GM13977 (cell line): ENCODE data around the gene C20orf96.
A peak's percentile ranks its signal among the peaks of the same experiment; 100 is the strongest.

Experiments
- DNase-seq: peaks from one replicate; pipeline ENCODE4 v3.0.0; 2012; ENCODE audit warnings: low spot score
- in situ Hi-C: fragments of 300-500 bp; cut with MboI; formaldehyde crosslinking; loops from one replicate; pipeline ENCODE4 v1.12.0; 2022; ENCODE audit warnings: low sequenced_read_pairs, low pct_unique_long_range_greater_than_20kb, mixed read lengths, inconsistent platforms; ENCODE audit not compliant: unreplicated experiment
- TF ChIP-seq, protein P1 (sequence below): IDR thresholded peaks from 2 replicates; pipeline ENCODE4 v1.5.1; 2012; ENCODE audit warnings: mild to moderate bottlenecking, control low read depth; ENCODE audit not compliant: insufficient read depth; ENCODE audit errors: extremely low read depth, missing control alignments

Gene C20orf96

DNA sequence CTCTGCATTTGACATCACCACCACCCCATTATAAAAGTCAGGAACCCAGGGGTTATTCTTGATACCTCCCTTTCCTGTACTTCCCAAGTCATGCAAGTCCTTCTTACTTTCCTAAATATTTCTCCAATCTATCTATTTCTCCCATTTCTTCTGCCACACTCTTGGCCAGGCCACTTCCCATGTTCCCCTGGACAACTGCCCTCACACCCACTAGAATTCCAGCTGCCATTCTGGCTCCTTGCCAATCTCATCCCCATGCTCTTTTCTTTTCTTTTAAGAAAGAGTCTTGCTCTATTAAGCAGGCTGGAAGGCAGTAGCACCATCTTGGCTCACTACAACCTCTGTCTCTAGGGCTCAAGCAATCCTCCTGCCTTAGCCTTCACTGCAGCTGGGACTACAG, 17.8 kb downstream of the C20orf96 start:
- TF ChIP-seq, protein P1, sequence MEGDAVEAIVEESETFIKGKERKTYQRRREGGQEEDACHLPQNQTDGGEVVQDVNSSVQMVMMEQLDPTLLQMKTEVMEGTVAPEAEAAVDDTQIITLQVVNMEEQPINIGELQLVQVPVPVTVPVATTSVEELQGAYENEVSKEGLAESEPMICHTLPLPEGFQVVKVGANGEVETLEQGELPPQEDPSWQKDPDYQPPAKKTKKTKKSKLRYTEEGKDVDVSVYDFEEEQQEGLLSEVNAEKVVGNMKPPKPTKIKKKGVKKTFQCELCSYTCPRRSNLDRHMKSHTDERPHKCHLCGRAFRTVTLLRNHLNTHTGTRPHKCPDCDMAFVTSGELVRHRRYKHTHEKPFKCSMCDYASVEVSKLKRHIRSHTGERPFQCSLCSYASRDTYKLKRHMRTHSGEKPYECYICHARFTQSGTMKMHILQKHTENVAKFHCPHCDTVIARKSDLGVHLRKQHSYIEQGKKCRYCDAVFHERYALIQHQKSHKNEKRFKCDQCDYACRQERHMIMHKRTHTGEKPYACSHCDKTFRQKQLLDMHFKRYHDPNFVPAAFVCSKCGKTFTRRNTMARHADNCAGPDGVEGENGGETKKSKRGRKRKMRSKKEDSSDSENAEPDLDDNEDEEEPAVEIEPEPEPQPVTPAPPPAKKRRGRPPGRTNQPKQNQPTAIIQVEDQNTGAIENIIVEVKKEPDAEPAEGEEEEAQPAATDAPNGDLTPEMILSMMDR: no peak
- in situ Hi-C loops: no loop called here

DNA sequence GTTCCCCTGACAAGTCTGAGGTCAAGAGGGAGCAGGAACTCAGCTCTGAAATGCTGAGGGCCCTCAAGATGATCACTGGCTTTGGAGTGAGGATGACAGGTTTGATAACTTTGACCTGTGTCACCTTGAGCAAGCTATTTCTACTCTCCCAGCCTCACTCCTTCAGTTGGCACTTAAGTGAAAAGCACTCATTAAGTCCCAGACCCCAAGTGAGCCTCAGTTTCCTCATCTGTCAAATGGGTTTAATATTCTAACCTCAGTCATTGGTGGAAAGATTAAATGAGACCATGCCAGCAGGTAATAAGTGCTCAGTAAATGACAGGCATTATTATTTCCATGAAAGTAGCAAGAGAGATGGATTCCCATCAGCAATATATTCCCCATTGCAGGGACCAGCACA, 19.0 kb downstream of the C20orf96 start:
- DNase-seq: no peak
- TF ChIP-seq, protein P1: no peak
- in situ Hi-C loops: no loop called here

More for the DNA sequence above, 17.8 kb downstream of the C20orf96 start:
- DNase-seq: no peak

DNA sequence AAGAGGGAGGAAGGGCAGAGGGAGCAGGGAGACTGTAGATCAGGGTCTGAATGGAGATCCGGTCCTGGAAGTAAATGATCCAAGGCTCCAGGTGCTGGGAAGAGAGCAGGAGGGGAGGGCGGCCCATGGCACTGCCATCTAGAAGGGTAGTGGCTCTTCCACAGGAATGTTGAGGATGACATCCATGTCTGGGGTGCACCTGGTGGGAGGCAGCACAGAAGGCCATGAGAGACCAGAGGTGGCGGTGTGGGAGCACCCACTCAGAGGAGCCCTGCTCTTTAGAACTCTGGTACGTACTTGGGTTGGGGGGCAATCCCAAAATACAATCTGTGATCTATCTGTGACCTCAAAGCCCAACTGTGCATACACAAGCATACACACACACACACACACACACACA, 19.5 kb downstream of the C20orf96 start:
- TF ChIP-seq, protein P1: no peak
- DNase-seq: no peak
- in situ Hi-C loops: no loop called here

DNA sequence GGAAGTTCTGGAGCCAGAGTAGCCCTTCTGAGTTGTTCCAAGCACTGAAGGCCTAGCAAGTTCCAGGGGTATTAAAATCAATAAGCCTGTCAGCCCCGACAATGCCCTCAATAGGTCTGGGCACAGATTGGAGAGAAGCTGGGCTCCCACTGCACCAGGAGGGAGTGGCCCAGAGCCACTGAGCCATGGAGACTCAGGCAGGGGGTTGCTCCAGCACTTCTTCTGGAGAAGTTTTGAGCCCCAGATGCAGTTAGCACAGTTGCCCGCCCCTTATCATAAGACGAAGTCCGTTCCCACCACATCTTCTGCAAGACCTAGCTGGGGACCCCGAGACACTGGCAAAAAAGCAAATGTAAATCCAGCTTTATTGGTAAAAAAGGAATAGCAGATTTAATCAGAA, 20.0 kb downstream of the C20orf96 start:
- TF ChIP-seq, protein P1: no peak
- no peak for DNase-seq
- in situ Hi-C loops: no loop called here

DNA sequence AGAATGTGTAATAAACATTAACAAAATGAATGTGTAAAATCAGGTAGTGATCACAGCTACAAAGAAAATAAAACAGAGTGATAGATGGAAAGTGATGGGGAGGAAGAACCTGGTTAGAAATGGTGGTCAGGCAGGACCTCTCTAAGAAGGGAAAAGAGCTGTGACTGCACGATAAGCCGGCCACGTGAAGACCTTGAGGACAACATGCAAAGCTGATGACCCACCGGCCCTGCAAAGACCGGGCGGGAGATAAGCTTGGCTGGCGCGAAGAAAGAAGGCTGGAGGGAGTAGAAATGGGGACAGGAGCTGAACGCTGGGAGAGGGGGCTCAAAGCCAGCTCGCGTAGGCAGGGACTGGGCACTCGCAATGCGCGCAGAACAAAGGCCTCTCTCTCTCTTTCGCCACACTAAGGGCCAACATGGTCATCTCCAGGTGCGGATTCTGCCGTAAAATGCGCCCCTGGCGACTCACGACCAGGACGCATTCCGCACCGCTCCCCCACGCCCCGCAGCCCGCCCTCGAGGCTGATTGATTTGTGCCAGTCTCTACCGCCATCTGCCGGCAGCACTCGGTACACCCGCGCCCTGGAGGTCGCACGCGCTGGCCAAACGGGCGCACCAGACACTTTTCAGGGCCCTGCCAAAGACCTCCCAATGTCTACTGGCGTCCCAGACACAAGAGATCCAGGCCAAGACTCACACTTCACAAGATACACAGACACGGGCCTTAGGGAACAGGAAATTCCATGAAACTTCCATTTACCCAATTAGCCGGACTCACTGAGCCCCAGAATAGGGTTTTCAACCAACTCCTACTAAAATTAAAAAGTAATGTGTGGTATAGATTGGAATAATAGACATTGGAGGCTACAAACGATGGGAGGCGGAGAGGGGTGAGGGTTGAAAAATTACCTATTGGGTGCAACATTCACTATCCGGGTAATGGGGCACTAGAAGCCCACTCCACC, 23.7 kb downstream of the C20orf96 start:
- in situ Hi-C loops: no loop called here
- peak; percentile 91 for DNase-seq
- TF ChIP-seq, protein P1: peak; percentile 96

DNA sequence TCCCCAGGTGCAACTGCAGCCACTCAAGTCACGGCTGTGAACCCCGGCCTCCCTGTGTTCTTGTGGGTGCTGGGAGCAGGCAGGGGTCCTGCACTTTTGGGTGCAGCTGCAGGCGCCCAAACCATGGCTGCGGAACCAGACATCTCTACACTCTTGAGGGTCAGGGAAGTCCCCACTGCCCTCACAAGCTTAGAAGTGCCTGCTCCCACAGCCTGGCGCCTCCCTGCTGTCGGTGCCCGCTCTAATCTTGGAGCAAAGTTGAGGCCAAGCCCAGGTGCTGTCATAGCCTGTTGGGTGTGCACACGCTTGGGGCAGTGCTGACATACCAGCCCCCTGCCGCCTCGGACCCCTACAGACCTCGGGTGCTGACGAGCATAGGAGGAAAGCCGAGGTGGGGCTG, 26.8 kb downstream of the C20orf96 start:
- no peak for DNase-seq
- TF ChIP-seq, protein P1: no peak
- in situ Hi-C loops: no loop called here
